Measurements from ENCODE around the gene ITGB7. TPM values are rescaled to one million over a fixed set of nuclear protein-coding genes. Genes with fewer than 3 reads are reported as not detected.

ITGB7 gene
- total and polyA plus RNA-seq, 2 of the 4 experiments (the other 2 are of a cell fraction) = 0.18 to 0.44 TPM

GRCh38 chr12:53245286-53245685, 38.2 kb upstream of the ITGB7 start:
- H4K20me1 ChIP-seq (ENCODE audit: insufficient read depth, low read length) = no peaks in the 10 kb centered on the region; the same call in 1 of the 2 replicates
- intact Hi-C loops (cut with micrococcal nuclease) = no loop called here
- H2AFZ ChIP-seq (replicated peaks; ENCODE audit: low read length, poor library complexity) = no peak overlapping the region
- H3K4me3 ChIP-seq (ENCODE audit: insufficient read depth, low read depth, low read length) = no peak overlapping the region
- no peaks in the 10 kb centered on the region for H3K79me1 ChIP-seq (ENCODE audit: low read depth in 1 of 2, low read length in 2 of 2)
- H3K9me1 ChIP-seq (ENCODE audit: insufficient read depth, low read length) = no peaks in the 10 kb centered on the region
- no peak overlapping the region for H2AK9ac ChIP-seq (replicated peaks; ENCODE audit: low read depth, low read length, poor library complexity)
- no peak overlapping the region for H4K5ac ChIP-seq (ENCODE audit: low read depth, low read length)
- H3K36me3 ChIP-seq (ENCODE audit: control insufficient read depth, insufficient read depth, low read length) = no peaks in the 10 kb centered on the region
- H3K4me1 ChIP-seq (ENCODE audit: control insufficient read depth, insufficient read depth, low read length) = no peaks in the 10 kb centered on the region
- H3K9me3 ChIP-seq (ENCODE audit: control insufficient read depth, insufficient read depth, low read length) = no peaks in the 10 kb centered on the region
- H3K18ac ChIP-seq (ENCODE audit: low read depth, low read length) = no peak overlapping the region
- no peak overlapping the region for H3K9ac ChIP-seq (ENCODE audit: low read depth, low read length)
- WGBS, 2 experiments (ENCODE audit: extremely low coverage in 2 of 2, insufficient read length in 1 of 2) = 60% methylated on average over 1 of the region's 3 CpGs; no CpG with 5 or more reads in 1 of the 2 experiments
- TF ChIP-seq ELK1 (IDR thresholded peaks at IDR 0.05; ENCODE audit: borderline replicate concordance, low read depth, low read length) (no peak), CTCF (conservative IDR thresholded peaks at IDR 0.05; ENCODE audit: low read depth, low read length) (no peak), FOS (IDR thresholded peaks at IDR 0.05; ENCODE audit: low read depth, low read length) (no peak), MAFK (IDR thresholded peaks at IDR 0.05; ENCODE audit: low read depth, low read length) (no peak), RCOR1 (IDR thresholded peaks at IDR 0.05; ENCODE audit: insufficient replicate concordance, low read length) (no peak), MXI1 (IDR thresholded peaks at IDR 0.05; ENCODE audit: borderline replicate concordance, low read depth, low read length) (no peak), MAZ (IDR thresholded peaks at IDR 0.05; ENCODE audit: borderline replicate concordance, low read depth, low read length) (no peak), RFX5 (IDR thresholded peaks at IDR 0.05; ENCODE audit: low read depth, low read length) (no peak), BHLHE40 (IDR thresholded peaks at IDR 0.05; ENCODE audit: low read depth, low read length) (no peak), POLR2A (IDR thresholded peaks at IDR 0.05; ENCODE audit: low read depth, low read length) (no peak), SMC3 (IDR thresholded peaks at IDR 0.05; ENCODE audit: low read depth, low read length) (no peak), RAD21 (IDR thresholded peaks at IDR 0.05; ENCODE audit: low read length) (no peak), USF2 (IDR thresholded peaks at IDR 0.05; ENCODE audit: low read depth, low read length) (no peak), CEBPB (IDR thresholded peaks at IDR 0.05; ENCODE audit: low read depth, low read length) (no peak), NFE2L2 (IDR thresholded peaks at IDR 0.05; ENCODE audit: low read depth, low read length) (no peak), CHD1 (IDR thresholded peaks at IDR 0.05; ENCODE audit: low read depth, low read length) (no peak)
- H3K27ac ChIP-seq (ENCODE audit: insufficient read depth, low read length) = no peak overlapping the region
- no peak overlapping the region for H3K23ac ChIP-seq (ENCODE audit: low read depth, low read length)
- H3K4me2 ChIP-seq (ENCODE audit: low read depth, low read length) = no peak overlapping the region
- no peak overlapping the region for H2BK20ac ChIP-seq (ENCODE audit: low read depth, low read length)
- in situ Hi-C loops (cut with MboI; ENCODE audit: low sequenced_read_pairs) = no loop called here
- H2BK120ac ChIP-seq (ENCODE audit: low read depth, low read length) = no peak overlapping the region
- no peak overlapping the region for H3K14ac ChIP-seq (replicated peaks; ENCODE audit: low read depth, low read length)
- H2BK5ac ChIP-seq (ENCODE audit: low read depth, low read length, poor library complexity, severe bottlenecking) = no peak overlapping the region
- H4K8ac ChIP-seq (ENCODE audit: low read depth in 2 of 2, low read length in 2 of 2) = no peak overlapping the region
- no peak overlapping the region for H2AK5ac ChIP-seq (ENCODE audit: low read depth, low read length)
- H3K4ac ChIP-seq (ENCODE audit: low read depth, low read length) = no peak overlapping the region
- dilution Hi-C loops (cut with HindIII; ENCODE audit: low sequenced_read_pairs, unreplicated experiment) = no loop called here
- no peak for ATAC-seq (ENCODE audit: low read depth)
- H4K91ac ChIP-seq (ENCODE audit: insufficient read depth, low read depth, low read length) = no peak overlapping the region
- DNase-seq = no peak
- H2BK15ac ChIP-seq (ENCODE audit: low read depth, low read length) = no peak overlapping the region
- H3K56ac ChIP-seq (ENCODE audit: extremely low read depth, insufficient read depth, low read length) = no peak overlapping the region
- ChIA-PET CTCF (interaction anchor here (0.6 to 0.9 kb wide), 2 partner anchors 38 to 77 kb away, joined by 3 to 4 read pairs; no protein-coding TSS in a partner anchor), POLR2A (ENCODE audit: unreplicated experiment) (interaction anchor here (0.6 kb wide), 1 partner anchor 34 kb away, joined by 3 read pairs; no protein-coding TSS in a partner anchor)
- no TSS peak for BruUV-seq (replicated peaks)
- peaks cover 28% of the 10 kb centered on the region for H3K27me3 ChIP-seq (ENCODE audit: control insufficient read depth, insufficient read depth, low read length)
